Adrenal gland (tissue), 5 donors: ENCODE results near the gene BRME1.

Experiments
- POLR2A ChIP-seq, 2 donors: fragments of 450-650 bp; IDR thresholded peaks; one replicate each; pipeline ENCODE4 v1.6.1; 2017; ENCODE audit warnings: antibody characterized with exemption in 2 of 2, mild to moderate bottlenecking in 2 of 2, moderate library complexity in 1 of 2
- TF ChIP-seq, protein P1 (sequence below), 6 experiments: fragments of 450-650 bp in 4 of 6; fragments of 200-600 bp in 2 of 6; sonication (generic) in 1 of 6; IDR thresholded peaks; 1 replicate in 5 of 6; 2 replicates in 1 of 6; pipeline versions ENCODE4 v1.5.1 to v1.8.0; 2016 to 2021; ENCODE audit warnings: antibody characterized with exemption in 6 of 6, mild to moderate bottlenecking in 2 of 6, moderate library complexity in 1 of 6
- donor health status: DM: no; HTN: no; CAD: no.

DNA sequence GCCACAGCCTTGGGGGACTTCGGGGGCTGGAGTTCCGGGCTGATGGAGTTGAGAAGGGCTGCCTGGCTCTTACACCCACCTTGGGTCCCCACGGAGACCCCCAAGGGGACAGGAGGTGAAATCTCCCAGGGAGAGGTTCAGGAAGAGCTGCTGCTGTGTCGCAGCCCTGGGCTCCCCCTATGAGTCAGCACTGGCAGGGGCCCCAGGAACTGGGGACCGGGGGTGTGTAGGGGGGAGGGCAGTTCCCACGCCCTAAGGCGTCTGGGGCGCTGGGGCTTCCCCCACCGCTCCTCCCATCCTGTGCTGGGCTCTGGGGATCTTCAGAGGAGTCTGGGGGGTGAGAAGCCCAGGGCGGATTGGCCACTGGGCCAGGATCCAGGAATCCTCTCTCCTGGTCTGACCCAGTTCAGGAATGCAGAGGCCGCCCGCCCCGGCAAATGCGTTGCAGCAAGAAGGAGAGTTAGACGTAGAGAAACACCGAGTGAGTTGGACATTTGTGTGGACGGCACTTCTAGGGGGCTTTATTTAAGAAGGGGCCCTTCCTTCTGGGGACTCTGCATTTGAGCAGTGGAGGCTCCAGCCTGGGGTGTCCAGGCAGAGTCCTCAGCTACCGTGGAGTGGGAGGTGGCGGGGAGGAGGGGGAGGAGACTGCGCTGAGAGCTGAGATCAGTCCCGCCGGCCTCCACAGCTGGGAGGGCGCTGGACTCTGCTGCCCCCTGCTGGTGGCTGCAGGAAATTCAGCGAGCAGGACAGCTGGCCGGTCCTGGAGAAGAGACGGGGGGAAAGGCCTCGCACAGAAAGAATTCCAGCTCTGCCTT lies 44.0 kb downstream of the BRME1 start:
- TF ChIP-seq, protein P1, sequence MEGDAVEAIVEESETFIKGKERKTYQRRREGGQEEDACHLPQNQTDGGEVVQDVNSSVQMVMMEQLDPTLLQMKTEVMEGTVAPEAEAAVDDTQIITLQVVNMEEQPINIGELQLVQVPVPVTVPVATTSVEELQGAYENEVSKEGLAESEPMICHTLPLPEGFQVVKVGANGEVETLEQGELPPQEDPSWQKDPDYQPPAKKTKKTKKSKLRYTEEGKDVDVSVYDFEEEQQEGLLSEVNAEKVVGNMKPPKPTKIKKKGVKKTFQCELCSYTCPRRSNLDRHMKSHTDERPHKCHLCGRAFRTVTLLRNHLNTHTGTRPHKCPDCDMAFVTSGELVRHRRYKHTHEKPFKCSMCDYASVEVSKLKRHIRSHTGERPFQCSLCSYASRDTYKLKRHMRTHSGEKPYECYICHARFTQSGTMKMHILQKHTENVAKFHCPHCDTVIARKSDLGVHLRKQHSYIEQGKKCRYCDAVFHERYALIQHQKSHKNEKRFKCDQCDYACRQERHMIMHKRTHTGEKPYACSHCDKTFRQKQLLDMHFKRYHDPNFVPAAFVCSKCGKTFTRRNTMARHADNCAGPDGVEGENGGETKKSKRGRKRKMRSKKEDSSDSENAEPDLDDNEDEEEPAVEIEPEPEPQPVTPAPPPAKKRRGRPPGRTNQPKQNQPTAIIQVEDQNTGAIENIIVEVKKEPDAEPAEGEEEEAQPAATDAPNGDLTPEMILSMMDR (IDR thresholded peaks at IDR 0.05): peak; percentile 99 to 100 (median 100)
- TF ChIP-seq POLR2A (IDR thresholded peaks at IDR 0.05): peak in 1 of 2 donors; percentile 40
